Mesothelial cell of epicardium (in vitro differentiated cells): Measurements from ENCODE around the gene HAUS8. TPM values are rescaled to one million over a fixed set of nuclear protein-coding genes. Genes with fewer than 3 reads are reported as not detected.

ENCODE experiments used
- DNase-seq, 2 experiments: peaks; one replicate each; pipeline ENCODE4 v3.0.0; 2021; ENCODE audit warnings: low spot score in 2 of 2; ENCODE audit not compliant: unreplicated experiment in 2 of 2
- H3K27ac Mint-ChIP-seq: 2 replicates; pipeline ENCODE4 v1.8.0; 2021; ENCODE audit warnings: mixed read lengths
- H3K27me3 Mint-ChIP-seq: 2 replicates; pipeline ENCODE4 v1.8.0; 2021; ENCODE audit warnings: low read depth, mixed read lengths
- H3K36me3 Mint-ChIP-seq: 2 replicates; pipeline ENCODE4 v1.8.0; 2021; ENCODE audit warnings: mixed read lengths
- H3K4me1 Mint-ChIP-seq: 2 replicates; pipeline ENCODE4 v1.8.0; 2021; ENCODE audit warnings: mixed read lengths
- H3K4me3 Mint-ChIP-seq: 2 replicates; pipeline ENCODE4 v1.8.0; 2021; ENCODE audit warnings: mild to moderate bottlenecking, moderate library complexity, mixed read lengths
- H3K9me3 Mint-ChIP-seq: 2 replicates; pipeline ENCODE4 v1.8.0; 2021; ENCODE audit warnings: mixed read lengths
- total RNA-seq: library from RNA; stranded (reverse); gene quantifications from 3 replicates; pipeline ENCODE4 v1.2.1, GENCODE V29; 2021
- TF ChIP-seq, protein P1 (sequence below): fragments of 200-600 bp; sonication (generic); IDR thresholded peaks from one replicate; pipeline ENCODE4 v1.5.0; 2021; ENCODE audit warnings: antibody characterized with exemption; ENCODE audit not compliant: unreplicated experiment

Gene HAUS8
- total RNA-seq, 1 donor from 2014 or later = 14.7 TPM

DNA sequence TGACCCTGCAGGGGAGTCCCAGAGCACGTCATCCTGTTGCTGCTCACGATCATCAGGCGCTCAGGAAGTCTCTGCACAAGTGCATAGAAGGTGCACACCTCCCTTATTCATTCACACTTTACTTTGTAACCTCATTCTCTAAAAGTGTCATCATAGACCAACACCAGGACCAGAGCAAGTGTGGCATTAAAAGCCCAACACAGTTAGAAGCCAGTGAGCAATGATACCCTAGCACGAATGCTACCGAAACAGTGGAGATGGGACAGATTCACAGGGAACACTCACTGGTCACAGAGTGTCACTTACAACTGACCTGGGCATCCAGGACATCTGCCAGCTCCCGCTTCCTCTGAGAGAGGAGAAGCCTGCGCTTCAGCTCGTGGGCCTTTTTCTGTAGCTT, 17.0 kb downstream of the HAUS8 start:
- H3K4me3 Mint-ChIP-seq = no peak overlapping the region
- H3K27ac Mint-ChIP-seq = no peak overlapping the region
- no peak for DNase-seq
- H3K9me3 Mint-ChIP-seq = no peaks in the 10 kb centered on the region
- TF ChIP-seq, protein P1, sequence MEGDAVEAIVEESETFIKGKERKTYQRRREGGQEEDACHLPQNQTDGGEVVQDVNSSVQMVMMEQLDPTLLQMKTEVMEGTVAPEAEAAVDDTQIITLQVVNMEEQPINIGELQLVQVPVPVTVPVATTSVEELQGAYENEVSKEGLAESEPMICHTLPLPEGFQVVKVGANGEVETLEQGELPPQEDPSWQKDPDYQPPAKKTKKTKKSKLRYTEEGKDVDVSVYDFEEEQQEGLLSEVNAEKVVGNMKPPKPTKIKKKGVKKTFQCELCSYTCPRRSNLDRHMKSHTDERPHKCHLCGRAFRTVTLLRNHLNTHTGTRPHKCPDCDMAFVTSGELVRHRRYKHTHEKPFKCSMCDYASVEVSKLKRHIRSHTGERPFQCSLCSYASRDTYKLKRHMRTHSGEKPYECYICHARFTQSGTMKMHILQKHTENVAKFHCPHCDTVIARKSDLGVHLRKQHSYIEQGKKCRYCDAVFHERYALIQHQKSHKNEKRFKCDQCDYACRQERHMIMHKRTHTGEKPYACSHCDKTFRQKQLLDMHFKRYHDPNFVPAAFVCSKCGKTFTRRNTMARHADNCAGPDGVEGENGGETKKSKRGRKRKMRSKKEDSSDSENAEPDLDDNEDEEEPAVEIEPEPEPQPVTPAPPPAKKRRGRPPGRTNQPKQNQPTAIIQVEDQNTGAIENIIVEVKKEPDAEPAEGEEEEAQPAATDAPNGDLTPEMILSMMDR = no peak
- H3K27me3 Mint-ChIP-seq = no peaks in the 10 kb centered on the region
- H3K4me1 Mint-ChIP-seq = no peaks in the 10 kb centered on the region
- H3K36me3 Mint-ChIP-seq = peaks cover 3% of the 10 kb centered on the region

DNA sequence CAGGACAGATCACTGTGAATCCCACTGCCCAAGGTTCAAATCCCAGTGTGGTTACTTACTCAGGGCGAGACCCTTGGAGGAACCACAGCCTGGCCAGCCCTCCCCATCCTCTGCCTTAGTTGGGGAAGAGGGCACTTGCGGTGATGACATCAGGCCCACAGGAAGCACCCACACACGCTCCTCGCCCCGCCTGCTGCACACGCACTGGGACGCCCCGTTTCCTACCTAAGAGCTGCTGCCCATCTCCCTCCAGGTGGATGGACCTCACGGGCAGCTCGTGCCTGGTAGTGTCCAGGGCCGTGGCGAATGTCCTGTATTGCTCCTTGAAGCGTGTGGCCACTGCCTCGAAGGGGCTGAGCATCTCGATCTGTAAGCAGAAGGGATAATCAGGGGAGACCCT, 19.6 kb downstream of the HAUS8 start:
- DNase-seq = no peak
- Mint-ChIP-seq H3K27me3 (no peaks in the 10 kb centered on the region), H3K36me3 (peaks cover 13% of the 10 kb centered on the region), H3K27ac (no peak overlapping the region), H3K9me3 (no peaks in the 10 kb centered on the region), H3K4me1 (no peaks in the 10 kb centered on the region), H3K4me3 (no peak overlapping the region)
- TF ChIP-seq, protein P1 = no peak

DNA sequence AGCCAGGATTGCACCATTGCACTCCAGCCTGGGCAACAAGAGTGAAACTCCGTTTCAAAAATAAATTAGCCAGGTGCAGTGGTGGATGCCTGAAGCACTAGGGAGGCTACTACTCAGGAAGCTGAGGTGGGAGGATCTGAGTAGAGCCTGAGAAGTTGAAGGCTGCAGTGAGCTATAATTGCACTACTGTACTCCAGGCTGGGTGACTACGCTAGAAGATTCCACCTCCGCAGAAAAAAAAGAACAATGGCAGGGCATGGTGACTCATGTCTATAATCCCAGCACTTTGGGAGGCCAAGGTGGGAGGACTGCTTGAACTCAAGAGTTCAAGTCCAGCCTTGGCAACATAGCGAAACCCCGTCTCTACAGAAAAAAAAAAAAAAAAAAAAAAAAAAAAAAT, 20.5 kb downstream of the HAUS8 start:
- Mint-ChIP-seq H3K27me3 (no peaks in the 10 kb centered on the region), H3K27ac (no peak overlapping the region), H3K4me1 (no peaks in the 10 kb centered on the region), H3K36me3 (peaks cover 13% of the 10 kb centered on the region), H3K9me3 (no peaks in the 10 kb centered on the region), H3K4me3 (no peak overlapping the region)
- no peak for DNase-seq
- TF ChIP-seq, protein P1 = no peak

DNA sequence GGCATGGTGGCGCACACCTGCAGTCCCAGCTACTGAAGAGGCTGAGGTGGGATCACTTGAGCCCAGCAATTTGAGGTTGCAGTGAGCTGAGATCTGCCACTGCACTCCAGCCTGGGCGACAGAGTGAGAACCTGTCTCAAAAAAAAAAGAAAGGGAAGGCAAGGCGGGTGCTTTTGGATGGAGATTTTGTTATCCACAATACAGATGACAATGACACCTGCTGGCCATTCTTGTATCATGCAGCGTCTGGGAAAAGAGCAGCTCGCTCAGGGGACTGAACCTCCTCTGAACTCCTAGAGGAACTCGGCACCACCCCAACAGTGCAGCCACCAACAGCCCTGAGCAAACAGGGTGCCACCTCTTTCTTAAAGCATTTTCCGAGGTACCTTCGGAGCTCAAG, 22.8 kb downstream of the HAUS8 start:
- Mint-ChIP-seq H3K4me1 (no peaks in the 10 kb centered on the region), H3K36me3 (peaks cover 10% of the 10 kb centered on the region), H3K27me3 (no peaks in the 10 kb centered on the region), H3K4me3 (no peak overlapping the region), H3K9me3 (no peaks in the 10 kb centered on the region), H3K27ac (no peak overlapping the region)
- TF ChIP-seq, protein P1 = peak; percentile 65
- DNase-seq = no peak

DNA sequence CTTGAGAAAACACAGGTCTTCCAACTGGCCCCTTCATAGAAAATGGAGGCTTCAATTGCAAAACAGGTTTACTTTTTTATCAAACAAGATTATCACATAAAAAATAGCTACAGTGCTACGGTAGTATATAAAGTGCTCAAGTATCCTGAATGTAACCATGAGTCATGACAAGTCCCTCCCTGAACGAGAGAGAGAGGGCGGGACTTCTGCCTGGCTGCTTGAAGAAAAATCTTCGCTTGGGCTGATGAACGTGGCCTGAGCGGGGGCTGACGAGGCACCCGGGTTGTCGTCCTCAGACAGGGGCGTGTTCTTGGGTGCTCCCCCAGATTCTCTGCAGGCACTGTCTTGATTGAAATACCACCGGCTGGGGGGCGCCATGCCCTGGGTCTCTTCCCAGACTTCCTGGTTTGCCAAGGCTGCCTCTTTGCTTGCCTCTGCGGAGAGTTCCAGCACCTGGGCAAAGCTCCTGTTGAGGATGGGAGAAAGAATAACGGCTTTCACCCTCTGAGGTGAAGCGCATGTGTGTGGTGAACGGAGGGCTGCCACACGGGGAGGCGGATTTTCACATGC, 25.5 kb downstream of the HAUS8 start:
- Mint-ChIP-seq H3K36me3 (peaks cover 10% of the 10 kb centered on the region), H3K27ac (no peak overlapping the region), H3K27me3 (no peaks in the 10 kb centered on the region), H3K4me1 (no peaks in the 10 kb centered on the region), H3K9me3 (no peaks in the 10 kb centered on the region), H3K4me3 (no peak overlapping the region)
- no peak for DNase-seq
- TF ChIP-seq, protein P1 = no peak
